Fibroblast of skin of left biceps (primary cell): ENCODE measurements around the gene KLRG1.

Source experiments
- DNase-seq, 2 experiments: peaks; one replicate each; pipeline ENCODE4 v3.0.0-alpha.2; 2013; ENCODE audit warnings: low read depth in 2 of 2

The KLRG1 gene

GRCh38 chr12:8989413-8989812 lies at the start of gene KLRG1:
Gene KLRG1 (plus strand): TSS chr12:8989546. CDS start chr12:8989636, 90 bp downstream.
- no peak for DNase-seq

GRCh38 chr12:8941691-8942478 lies 47.5 kb upstream of the KLRG1 start:
- DNase-seq: no peak

GRCh38 chr12:8943565-8944186 lies 45.7 kb upstream of the KLRG1 start:
- DNase-seq: no peak

GRCh38 chr12:8946733-8947132 lies 42.6 kb upstream of the KLRG1 start:
- no peak for DNase-seq

GRCh38 chr12:8947737-8948136 lies 41.6 kb upstream of the KLRG1 start:
- DNase-seq: no peak

- DNase-seq: no peak
Observed at GRCh38 chr12:8948701-8949341, 40.5 kb upstream of the KLRG1 start.

GRCh38 chr12:8949342-8950220 lies 39.8 kb upstream of the KLRG1 start, which contains the start of gene M6PR:
Gene M6PR (minus strand): TSS chr12:8949645. CDS start chr12:8946404, 3,241 bp downstream.
- peak; percentile 77 to 81 for DNase-seq

- DNase-seq: no peak
Observed at GRCh38 chr12:8950221-8950527, 39.2 kb upstream of the KLRG1 start.

- DNase-seq: no peak
Observed at GRCh38 chr12:8950702-8951478, 38.5 kb upstream of the KLRG1 start.

GRCh38 chr12:8951744-8952143 lies 37.6 kb upstream of the KLRG1 start:
- no peak for DNase-seq

- no peak for DNase-seq
Observed at GRCh38 chr12:8953773-8954402, 35.5 kb upstream of the KLRG1 start.

- no peak for DNase-seq
Observed at GRCh38 chr12:8956073-8956472, 33.3 kb upstream of the KLRG1 start.

GRCh38 chr12:8956772-8957171 lies 32.6 kb upstream of the KLRG1 start:
- no peak for DNase-seq

GRCh38 chr12:8957561-8957960 lies 31.8 kb upstream of the KLRG1 start:
- DNase-seq: no peak

GRCh38 chr12:8958066-8958465 lies 31.3 kb upstream of the KLRG1 start:
- no peak for DNase-seq

- no peak for DNase-seq
Observed at GRCh38 chr12:8960176-8960575, 29.2 kb upstream of the KLRG1 start.

- DNase-seq: no peak
Observed at GRCh38 chr12:8968761-8969160, 20.6 kb upstream of the KLRG1 start.

- no peak for DNase-seq
Observed at GRCh38 chr12:8969861-8970411, 19.4 kb upstream of the KLRG1 start.

- DNase-seq: no peak
Observed at GRCh38 chr12:8970432-8970831, 18.9 kb upstream of the KLRG1 start.

- no peak for DNase-seq
Observed at GRCh38 chr12:8980137-8980536, 9.2 kb upstream of the KLRG1 start.
